Endothelial cell of hepatic sinusoid (primary cell): ENCODE data around the gene SLC35F2.

ENCODE experiments used
- in situ Hi-C: cut with HindIII; loops from 2 replicates; pipeline ENCODE4 v1.10.0; 2017; ENCODE audit warnings: low sequenced_read_pairs

Gene SLC35F2

GRCh38 chr11:107743191-107743590 lies 115.4 kb downstream of the SLC35F2 start:
- in situ Hi-C loops: no loop called here

DNA sequence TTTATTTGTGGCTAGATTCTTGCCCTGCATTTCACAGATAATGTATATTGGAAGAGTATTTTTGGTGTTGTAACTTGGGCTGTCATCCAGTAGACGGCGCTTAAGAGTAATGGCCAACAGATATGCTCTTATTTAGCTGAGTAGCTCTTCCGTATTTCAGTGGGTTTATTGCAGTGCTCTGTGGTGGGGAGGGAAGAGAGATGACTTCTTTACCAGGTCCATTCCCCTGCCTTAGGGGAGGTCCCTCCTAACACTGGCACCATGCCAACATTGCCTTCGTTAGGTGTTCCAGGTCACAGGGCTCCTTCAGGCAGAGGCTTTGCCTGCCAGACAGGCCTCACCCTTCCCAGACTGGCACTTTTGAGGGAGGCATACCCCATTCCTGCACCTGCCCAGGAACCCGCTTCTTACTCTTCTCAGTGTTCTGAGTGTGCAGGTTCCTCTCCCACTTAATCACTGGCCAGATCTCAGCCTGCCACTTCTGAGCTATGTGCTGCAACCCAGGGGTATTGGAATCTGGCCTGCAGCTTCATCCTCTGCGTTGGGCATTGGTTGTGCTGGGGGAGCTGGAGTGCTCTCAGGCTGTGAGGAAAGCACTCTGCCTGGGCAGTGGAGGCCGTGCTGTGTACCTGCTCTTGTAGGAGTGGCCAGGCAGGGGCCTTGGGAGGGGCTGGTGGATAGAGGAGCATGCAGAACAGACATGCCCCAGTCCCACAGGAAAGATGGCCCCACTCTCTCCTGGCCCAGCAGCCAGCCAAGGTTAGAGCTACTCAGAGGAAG lies 117.4 kb downstream of the SLC35F2 start:
- in situ Hi-C loops: no loop called here
